Measurements from ENCODE around the gene PLCH1.

Gene PLCH1, protein sequence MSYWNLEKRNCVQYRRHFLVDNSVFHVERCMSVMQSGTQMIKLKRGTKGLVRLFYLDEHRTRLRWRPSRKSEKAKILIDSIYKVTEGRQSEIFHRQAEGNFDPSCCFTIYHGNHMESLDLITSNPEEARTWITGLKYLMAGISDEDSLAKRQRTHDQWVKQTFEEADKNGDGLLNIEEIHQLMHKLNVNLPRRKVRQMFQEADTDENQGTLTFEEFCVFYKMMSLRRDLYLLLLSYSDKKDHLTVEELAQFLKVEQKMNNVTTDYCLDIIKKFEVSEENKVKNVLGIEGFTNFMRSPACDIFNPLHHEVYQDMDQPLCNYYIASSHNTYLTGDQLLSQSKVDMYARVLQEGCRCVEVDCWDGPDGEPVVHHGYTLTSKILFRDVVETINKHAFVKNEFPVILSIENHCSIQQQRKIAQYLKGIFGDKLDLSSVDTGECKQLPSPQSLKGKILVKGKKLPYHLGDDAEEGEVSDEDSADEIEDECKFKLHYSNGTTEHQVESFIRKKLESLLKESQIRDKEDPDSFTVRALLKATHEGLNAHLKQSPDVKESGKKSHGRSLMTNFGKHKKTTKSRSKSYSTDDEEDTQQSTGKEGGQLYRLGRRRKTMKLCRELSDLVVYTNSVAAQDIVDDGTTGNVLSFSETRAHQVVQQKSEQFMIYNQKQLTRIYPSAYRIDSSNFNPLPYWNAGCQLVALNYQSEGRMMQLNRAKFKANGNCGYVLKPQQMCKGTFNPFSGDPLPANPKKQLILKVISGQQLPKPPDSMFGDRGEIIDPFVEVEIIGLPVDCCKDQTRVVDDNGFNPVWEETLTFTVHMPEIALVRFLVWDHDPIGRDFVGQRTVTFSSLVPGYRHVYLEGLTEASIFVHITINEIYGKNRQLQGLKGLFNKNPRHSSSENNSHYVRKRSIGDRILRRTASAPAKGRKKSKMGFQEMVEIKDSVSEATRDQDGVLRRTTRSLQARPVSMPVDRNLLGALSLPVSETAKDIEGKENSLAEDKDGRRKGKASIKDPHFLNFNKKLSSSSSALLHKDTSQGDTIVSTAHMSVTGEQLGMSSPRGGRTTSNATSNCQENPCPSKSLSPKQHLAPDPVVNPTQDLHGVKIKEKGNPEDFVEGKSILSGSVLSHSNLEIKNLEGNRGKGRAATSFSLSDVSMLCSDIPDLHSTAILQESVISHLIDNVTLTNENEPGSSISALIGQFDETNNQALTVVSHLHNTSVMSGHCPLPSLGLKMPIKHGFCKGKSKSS (N-terminal part only)
- 0 to 0.58 (median 0.32) reads per million in 4 experiments for total RNA-seq

DNA sequence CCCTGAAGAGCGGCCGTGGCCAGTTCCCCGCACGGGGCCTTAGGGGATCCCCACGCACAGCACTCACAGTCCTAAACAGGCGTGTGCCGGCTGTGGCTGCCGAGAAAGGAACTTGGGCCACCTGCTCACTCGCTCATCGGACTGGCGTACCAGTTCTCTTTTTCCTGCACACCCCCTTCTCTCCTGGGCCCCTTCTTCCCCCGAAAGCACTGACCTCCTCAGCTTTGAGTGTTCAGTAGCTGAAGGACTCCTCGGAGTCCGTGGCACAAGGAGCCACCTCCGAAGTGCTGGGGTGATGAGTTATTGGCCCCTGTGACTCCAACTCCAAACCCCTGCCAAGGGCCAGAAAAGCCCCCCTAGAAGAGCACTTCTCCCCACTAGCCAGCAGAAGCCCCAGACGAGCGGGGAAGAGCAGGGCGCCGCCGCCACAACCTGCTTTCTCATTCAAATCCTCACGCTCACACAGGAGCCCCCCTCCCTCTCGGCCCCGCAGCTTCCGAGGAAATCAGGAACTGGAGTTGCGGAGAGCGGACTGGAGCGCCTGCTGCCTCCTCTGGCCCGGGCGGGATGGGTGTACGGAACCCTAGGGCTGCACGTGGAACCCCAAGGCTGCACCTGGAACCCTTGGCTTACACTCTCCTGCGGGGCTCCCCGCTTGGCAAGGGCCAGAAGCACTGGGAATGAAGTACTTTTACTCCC is at the start of gene PLCH1:
Gene PLCH1 (minus strand): TSS at position 446 of the 699 bp plus-strand sequence. CDS start 40,847 bp downstream, outside the sequence.
- no peak for DNase-seq

DNA sequence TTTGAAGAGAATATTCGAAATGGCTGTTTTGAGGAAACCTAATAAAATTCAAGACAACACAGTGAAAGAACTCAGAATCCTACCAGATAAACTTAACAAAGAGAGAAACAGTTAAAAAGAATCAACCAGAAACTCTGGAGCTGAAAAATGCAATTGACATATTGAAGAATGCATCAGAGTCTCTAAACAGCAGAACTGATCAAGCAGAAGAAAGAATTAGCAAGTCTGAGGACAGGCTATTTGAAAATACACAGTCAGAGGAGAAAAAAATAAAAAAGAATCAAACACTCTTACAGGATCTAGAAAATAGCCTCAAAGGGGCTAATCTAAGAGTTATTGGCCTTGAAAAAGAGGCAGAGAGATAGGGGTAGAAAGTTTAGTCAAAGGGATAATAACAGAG is 47.7 kb upstream of the PLCH1 start:
- no peak for DNase-seq

DNA sequence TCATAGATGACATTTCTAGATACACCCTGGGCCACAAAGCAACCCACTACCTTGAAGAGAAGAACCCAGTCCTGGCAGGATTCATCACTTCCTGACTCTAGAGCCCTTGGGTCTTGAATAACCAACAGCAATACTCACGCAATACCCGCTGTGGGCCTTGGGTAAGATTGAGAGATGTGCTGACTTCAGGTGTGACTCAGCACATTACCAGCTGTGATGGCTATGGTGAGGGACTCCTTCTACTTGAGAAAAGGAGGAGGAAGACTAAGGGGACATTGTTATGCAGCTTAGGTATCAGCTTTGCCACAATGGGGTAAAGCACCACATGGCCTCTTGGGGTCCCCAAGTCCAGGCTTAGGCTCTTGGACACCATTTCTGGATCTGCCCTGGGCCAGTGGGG is 46.3 kb upstream of the PLCH1 start:
- no peak for DNase-seq

DNA sequence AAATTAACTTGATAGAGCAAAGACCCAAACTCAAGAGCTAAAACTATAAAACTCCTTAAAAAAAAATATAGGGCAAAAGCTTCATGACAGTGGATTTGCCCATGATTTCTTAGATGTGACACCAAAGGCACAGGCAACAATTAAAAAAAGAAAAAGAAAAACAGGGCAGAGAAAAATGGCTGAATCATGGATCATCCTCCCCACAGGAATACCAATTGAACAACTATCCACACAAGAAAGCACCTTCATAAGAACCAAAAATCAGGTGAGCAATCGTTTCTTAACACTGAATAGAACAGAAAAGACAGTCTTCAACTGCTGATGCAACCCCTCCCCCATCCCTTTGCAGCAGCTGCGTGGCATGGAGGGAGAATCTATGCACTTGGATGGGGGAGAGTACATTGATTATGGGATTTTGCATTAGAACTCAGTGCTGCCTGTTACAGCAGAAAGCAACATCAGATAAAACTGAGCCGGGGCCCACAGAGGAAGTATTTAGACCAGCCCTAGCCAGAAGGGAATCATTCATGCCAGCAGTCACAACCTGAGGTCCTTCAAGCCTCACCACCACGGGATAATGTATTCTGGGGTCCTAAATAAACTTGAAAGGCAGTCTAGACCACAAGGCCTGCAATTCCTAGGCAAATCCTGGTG is 45.5 kb upstream of the PLCH1 start:
- no peak for DNase-seq

DNA sequence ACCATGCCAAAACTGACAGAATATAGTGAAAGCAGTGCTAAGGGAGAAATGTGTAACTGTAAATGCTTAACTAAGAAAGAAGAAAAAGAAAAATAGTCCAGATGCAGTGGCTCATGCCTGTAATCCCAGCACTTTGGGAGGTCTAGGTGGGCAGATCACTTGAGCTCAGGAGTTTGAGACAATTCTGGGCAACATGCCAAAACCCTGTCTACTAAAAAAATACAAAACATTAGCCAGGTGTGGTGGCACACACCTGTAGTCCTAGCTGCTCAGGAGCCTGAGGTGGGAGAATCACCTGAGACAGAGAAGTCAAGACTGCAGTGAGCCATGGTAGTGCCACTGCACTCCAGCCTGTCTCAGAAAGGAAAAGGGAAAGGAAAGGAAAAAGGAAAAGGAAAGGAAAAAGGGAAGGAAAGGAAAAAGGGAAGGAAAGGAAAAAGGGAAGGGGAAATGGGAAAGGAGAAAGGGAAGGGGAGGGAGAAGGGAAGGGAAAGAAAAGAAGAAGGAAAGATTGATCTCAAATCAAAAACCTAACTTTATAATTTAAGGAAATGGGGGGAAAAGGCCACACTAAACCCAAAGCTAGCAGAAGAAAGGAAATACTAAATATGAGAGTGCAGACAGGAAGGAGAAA is 40.9 kb upstream of the PLCH1 start:
- DNase-seq, result no peak

DNA sequence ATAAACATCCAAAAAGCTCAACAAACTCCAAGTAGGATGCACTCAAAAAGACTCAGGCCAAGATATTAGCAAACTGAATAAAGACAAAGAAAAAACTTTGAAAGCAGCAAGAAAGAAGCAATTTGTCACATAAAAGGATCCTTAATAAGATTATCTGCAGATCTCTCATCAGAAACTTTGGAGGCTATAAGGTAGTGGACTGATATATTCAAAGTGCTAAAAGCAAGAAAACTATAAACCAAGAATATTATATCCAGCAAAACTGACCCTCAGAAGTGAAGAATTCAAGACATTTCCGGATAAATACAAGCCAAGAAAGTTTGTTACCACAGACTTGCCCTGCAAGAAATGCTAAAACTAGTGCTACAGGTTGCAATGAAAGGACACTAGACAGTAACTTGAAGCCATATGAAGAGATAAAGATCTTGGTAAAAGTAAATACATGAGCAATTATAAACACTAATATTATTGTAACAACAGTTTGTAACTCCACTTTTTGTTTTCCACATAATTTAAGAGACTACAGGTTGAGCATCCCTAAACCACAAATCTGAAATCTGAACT is 37.6 kb upstream of the PLCH1 start:
- DNase-seq, result no peak

DNA sequence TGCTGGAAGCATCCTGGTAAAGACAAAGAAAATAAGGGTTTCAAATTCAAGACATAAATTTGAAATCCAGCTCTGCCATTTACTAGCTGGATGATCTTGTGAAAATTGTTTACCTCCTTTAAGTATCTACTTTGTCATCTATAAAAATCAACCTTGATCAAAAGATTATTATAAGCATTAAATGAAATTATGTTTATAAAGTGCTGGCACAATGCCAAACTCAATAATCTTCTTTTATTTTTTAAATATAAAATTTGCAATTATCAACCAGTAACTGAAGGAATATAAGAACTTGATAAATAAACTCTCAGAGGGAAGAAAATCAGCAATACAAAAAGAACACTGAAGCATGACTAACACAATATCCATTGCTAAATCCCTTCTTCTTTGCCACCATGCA is 35.4 kb upstream of the PLCH1 start:
- no peak for DNase-seq

DNA sequence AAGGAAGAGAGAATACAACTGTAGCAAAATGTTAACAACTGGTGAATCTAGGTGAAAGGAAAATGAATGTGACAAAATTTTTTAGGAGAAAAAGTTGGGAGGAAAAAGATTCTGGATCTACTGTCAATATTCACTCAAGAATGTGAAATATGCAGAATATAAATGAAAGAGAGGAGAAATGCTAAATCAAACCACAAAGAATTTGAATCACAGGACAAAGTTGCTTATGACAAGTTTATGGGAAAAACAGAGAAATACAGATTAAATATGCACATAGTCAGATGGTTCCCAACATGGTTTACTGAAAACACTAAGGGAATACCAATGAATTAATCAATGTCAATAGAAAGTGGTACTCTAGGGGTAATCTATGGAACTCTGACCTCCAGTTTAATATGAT is 33.6 kb upstream of the PLCH1 start:
- no peak for DNase-seq

DNA sequence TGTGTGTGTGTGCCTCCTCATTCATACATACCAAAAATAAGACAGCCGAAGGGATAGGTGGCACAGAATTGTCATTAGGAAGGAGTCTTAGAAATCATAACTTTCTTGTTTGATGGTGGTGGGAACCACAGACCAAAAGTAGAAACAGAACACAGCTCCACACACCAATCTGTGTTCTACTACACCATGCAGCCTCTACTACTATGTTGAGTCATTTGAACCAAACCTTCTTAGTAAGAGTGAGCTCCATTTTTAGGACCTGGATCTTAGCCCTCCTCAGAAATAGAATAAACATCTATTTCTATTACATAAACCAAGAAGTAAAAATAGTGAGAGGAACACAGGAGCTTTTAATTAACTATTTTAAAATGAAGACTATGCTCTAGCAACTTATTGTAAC is 27.9 kb upstream of the PLCH1 start:
- DNase-seq, result no peak

DNA sequence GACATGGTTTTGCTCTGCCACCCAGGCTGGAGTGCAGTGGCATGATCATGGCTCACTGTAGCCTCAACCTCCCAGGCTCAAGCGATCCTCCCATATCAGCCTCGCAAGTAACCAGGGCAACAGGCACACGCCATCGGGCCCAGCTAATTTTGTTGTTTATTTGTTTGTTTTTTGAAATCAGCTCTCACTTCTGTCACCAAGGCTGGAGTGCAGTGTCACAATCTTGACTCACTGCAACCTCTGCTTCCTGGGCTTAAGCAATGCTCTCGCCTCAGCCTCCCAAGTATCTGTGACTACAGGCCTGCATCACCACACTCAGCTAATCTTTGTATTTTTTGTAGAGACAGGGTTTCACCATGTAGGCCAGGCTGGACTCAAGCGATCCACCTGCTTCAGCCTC is 26.3 kb upstream of the PLCH1 start:
- no peak for DNase-seq

DNA sequence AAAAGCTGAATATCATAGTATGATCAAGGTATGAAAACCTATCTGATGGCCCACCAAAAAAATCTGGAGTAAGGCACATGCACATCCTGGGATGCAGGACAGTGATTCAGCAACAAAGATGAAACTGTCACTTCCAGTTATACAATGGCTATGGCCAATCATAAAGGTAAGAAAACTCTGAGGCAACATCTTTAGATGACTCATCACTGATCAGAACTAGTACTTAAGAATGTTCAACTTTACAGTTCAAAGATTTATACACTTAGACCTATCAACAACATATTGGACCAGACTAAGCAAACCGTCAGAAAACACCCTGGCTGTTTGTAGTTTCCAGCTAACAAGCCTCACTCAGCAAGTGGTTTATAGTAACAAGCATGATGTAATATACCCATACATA is 21.3 kb upstream of the PLCH1 start:
- no peak for DNase-seq

DNA sequence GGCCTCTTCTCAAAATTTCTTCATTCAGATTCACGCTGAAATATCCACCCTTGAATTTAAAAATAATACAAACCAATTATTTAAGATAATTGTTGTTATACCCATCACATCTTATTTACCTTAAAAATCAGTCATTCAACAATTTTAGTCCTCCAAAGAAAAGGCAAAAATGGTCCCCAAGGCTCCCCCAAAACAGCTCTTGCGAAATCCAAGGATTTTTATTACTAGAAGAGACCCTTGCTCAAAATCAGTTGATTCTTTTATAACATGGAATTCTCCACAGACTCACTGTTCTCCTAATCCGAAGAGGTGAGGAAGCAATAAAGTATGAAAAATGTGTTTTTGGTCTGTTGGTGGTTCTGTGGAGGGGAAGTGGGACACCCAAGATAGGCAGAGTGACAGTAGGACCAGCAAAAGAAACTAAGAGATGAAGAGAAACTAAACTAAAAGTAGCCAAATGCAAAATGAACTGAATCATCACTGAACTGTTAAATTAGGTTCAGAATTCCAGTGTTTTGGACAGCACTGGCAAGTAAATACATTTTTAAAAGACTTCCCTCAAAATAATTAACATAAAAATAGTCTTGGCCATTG is 19.1 kb upstream of the PLCH1 start:
- DNase-seq, result no peak

DNA sequence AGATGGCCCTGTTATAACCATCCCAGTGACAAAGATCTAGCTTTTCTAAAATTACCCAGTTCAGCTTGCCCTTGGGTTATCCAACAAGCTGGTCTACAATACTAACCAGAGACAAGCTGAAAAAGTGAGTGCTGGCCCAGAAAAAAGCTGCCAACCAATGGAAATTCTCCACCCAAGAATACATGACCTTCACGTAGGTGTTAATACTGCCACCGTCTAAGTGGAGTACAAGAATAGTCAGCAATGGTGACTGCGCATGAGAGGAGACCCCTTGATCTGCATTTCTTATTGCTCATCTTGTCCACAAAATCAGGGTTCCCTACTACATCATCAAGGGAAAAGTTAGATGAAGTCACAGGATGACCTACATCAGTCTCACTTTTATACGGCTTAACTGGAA is 15.8 kb upstream of the PLCH1 start:
- no peak for DNase-seq

DNA sequence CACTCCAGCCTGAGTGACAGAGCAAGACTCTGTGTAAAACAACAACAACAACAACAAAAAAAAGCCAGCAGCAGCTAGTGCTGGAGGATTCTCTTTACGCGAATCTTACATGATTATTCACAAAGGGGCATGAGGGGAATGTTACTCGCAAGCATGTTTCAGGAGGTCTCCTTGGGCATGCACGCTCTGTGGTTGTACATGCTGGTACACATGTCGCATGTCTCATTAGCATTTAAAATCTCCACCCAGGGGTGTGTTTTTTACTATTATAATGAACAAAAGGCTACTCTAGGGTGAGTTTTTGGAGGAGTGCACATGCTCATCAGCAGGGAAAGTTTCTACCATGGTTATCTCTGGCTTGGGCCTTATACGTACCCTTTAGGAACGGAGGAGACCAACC is 12.7 kb upstream of the PLCH1 start:
- DNase-seq, result no peak

DNA sequence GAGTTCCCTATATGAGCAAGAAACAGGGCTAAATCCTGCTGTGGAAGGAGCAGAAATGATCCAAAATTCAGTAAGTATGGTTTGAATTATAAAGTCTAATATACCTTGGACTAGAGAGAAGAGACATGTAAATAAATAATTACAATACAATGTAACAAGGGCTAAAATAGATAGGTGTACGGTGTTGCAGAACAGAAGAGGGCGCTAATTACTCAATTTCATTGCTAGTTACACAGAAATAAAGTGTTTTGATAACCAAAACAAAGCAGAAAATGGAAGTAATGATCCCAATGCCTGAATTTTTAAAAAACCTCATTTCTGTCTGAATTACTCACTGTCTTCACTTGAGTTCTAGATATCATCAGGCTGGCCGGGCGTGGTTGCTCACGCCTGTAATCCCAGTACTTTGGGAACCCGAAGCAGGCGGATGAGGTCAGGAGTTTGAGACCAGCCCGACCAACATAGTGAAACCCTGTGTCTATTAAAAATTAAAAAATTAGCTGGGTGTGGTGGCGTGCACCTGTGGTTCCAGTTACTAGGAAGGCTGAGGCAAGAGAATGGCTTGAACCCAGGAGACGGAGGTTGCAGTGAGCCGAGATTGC is 8.3 kb upstream of the PLCH1 start:
- no peak for DNase-seq

DNA sequence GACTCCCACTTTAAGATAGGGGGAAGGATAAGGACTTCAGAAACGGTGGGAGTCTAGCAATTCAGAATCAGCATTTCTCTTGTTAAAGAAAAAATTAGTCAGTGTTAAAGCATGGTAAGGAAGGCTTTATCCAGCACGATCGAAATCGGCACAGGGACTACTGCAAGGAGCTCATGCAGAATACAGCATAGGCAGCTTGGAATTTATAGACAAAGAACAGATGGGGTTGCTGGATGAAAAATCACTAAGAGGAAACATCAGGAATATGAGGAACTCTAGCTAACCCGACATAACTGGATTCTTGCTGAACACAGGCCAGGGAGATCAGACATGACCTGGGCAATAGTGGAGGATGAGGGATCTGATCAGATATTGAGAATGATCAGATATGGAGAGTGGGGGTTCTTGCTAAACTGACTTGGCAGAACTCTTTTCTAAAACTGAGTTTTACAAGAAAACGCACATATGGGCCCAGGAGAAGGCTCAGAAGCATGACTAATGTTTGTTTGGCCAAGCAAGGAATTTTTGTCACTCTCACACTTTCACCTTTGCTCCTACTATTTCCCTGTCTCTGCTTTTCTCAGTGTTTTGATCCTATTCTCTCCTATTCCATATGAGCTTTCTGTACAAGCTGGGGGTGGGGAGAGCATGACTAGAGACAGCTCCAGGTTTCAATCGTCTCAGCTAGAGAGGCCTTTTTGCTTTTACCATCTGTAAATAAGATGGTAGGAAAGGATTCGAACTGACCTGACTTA is 3.9 kb upstream of the PLCH1 start:
- no peak for DNase-seq

DNA sequence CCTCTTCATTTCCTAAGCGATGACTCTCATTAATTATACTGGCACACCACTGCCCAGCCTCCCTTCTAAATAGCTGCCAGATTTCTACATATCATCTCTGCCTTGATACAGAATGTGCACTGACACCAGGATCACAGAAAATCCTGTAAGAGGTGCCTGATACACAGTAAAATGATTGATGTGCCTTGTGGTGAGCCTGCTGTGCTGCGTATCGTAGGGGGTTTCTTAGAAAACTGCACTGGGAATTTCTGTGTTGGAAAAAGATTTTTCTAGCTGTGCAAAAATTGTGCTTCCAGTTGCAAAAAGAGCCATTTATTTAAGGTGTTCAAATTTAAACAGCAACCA is 3.0 kb upstream of the PLCH1 start:
- no peak for DNase-seq

DNA sequence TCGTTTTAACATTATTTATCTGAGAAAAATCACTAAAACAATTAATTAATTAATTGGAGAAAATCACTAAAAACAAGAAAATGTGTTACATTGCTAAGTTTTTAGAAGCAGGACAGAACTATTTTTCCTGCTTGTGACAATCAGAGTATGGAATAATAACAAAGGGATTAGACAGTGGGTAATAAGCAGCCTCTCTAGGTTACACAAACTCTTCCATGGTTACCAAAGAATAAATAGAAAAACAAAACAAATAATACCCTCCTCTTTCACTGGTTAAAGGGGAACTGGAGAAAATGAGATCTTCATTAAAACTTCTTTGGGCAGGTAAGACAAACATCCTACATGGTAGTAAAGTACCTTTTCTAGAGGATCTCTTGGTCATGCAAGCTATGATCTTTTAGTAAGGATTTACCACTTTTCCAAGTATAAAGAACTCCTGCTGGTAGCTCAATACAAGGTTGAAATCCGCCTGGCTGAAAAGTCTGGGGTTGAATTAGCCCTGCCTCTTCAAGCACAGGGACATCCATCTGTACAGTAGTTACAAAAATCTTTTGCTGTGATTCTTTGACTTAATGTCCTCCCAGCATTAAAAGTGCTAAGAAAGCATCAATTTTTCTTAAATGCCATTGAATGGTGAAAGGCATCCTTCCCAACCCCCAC is 2.5 kb upstream of the PLCH1 start:
- no peak for DNase-seq

DNA sequence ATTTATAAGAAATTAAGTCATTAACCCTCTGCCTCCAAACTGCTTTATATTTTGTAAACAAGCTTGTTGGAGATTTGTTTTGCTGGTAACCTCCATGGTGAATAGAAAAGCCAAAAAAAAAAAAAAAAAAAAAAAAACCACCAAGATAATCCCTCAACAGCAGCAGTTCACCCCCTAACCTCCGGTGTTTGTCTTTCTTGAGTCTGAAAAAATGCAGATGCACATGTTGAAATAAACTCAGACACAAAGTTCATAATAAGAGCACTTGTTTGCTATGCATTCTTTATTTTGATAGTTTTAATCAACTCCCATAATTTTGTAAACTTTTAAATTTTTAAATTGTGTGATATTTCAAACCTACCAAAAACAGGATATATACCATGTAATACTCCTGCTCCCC is 1.8 kb upstream of the PLCH1 start:
- no peak for DNase-seq

All from effector CD8-positive, alpha-beta T cell (primary cell).